Measurements from ENCODE around the gene PAXX. TPM values are rescaled to one million over a fixed set of nuclear protein-coding genes. Genes with fewer than 3 reads are reported as not detected.

Gene PAXX
- total RNA-seq, 1 experiment from 2014 or later: 64.0 TPM

GRCh38 chr9:136952876-136953770, 39.1 kb upstream of the PAXX start:
- H3K36me3 ChIP-seq (ENCODE audit: control insufficient read depth, insufficient read depth, low read length): no peaks in the 10 kb centered on the region; the same call in 1 of the 2 replicates
- H3K9me3 ChIP-seq (ENCODE audit: control insufficient read depth, insufficient read depth, low read depth, low read length): no peaks in the 10 kb centered on the region
- intact Hi-C loops (cut with micrococcal nuclease; ENCODE audit: unreplicated experiment) (no loop called here), in situ Hi-C loops (cut with HindIII; ENCODE audit: low pct_unique_long_range_greater_than_20kb, low sequenced_read_pairs) (no loop called here)
- H3K27me3 ChIP-seq (ENCODE audit: control insufficient read depth, insufficient read depth, low read length): no peaks in the 10 kb centered on the region
- ChIA-PET CTCF (interaction anchor here (0.6 kb wide), 1 partner anchor 12 kb away, joined by 8 read pairs; no protein-coding TSS in a partner anchor), POLR2A (no interaction called here)
- H3K27ac ChIP-seq (ENCODE audit: low read length): no peak overlapping the region
- H3K4me1 ChIP-seq (ENCODE audit: control insufficient read depth, insufficient read depth, low read length): peaks cover 8% of the 10 kb centered on the region
- H3K4me3 ChIP-seq (ENCODE audit: low read depth in 2 of 2, low read length in 2 of 2): no peak overlapping the region
- no TSS peak for BruUV-seq (replicated peaks)
- TF ChIP-seq TCF7L2 (IDR thresholded peaks at IDR 0.05; ENCODE audit: low read depth, low read length) (no peak), POLR2AphosphoS5 (IDR thresholded peaks at IDR 0.05; ENCODE audit: low read depth, low read length) (no peak), SIN3A (IDR thresholded peaks at IDR 0.05; ENCODE audit: borderline replicate concordance, insufficient read depth, low read depth, low read length) (no peak), CTCF (IDR thresholded peaks at IDR 0.05) (no peak)
- TF ChIP-seq, protein P1, sequence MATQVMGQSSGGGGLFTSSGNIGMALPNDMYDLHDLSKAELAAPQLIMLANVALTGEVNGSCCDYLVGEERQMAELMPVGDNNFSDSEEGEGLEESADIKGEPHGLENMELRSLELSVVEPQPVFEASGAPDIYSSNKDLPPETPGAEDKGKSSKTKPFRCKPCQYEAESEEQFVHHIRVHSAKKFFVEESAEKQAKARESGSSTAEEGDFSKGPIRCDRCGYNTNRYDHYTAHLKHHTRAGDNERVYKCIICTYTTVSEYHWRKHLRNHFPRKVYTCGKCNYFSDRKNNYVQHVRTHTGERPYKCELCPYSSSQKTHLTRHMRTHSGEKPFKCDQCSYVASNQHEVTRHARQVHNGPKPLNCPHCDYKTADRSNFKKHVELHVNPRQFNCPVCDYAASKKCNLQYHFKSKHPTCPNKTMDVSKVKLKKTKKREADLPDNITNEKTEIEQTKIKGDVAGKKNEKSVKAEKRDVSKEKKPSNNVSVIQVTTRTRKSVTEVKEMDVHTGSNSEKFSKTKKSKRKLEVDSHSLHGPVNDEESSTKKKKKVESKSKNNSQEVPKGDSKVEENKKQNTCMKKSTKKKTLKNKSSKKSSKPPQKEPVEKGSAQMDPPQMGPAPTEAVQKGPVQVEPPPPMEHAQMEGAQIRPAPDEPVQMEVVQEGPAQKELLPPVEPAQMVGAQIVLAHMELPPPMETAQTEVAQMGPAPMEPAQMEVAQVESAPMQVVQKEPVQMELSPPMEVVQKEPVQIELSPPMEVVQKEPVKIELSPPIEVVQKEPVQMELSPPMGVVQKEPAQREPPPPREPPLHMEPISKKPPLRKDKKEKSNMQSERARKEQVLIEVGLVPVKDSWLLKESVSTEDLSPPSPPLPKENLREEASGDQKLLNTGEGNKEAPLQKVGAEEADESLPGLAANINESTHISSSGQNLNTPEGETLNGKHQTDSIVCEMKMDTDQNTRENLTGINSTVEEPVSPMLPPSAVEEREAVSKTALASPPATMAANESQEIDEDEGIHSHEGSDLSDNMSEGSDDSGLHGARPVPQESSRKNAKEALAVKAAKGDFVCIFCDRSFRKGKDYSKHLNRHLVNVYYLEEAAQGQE (IDR thresholded peaks at IDR 0.05; ENCODE audit: insufficient read depth in 1 of 2, low read depth in 2 of 2, low read length in 1 of 2): no peak
- ATAC-seq: no peak
- DNase-seq (ENCODE audit: low read depth, low spot score): no peak

DNA sequence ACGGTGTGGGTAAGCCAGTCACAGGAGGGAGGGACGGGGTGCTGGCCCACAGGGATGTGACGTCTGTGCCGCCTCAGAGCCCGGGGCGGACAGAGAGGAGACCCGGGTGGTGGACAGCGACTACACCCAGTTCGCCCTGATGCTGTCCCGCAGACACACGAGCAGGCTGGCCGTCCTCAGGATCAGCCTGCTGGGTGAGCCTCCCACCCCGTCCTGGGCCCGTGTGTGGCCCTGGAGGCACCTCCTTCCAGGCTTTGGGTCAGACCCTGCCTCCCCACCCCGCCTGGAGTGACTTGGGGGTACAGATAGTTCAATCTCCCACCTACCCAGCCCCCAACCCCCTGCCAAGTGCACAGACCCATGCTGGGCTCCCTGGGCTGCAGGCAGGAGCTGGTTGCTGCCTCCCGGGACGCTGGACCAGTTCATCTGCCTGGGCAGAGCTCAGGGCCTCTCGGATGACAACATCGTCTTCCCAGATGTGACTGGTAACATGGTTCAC, 38.4 kb upstream of the PAXX start:
- Histone ChIP-seq H3K9me3 (ENCODE audit: control insufficient read depth, insufficient read depth, low read depth, low read length) (no peaks in the 10 kb centered on the region), H3K36me3 (ENCODE audit: control insufficient read depth, insufficient read depth, low read length) (no peaks in the 10 kb centered on the region; the same call in 1 of the 2 replicates), H3K27me3 (ENCODE audit: control insufficient read depth, insufficient read depth, low read length) (no peaks in the 10 kb centered on the region), H3K27ac (ENCODE audit: low read length) (no peak overlapping the region), H3K4me3 (ENCODE audit: low read depth in 2 of 2, low read length in 2 of 2) (no peak overlapping the region), H3K4me1 (ENCODE audit: control insufficient read depth, insufficient read depth, low read length) (peaks cover 6% of the 10 kb centered on the region)
- no peak for DNase-seq (ENCODE audit: low read depth, low spot score)
- intact Hi-C loops (cut with micrococcal nuclease; ENCODE audit: unreplicated experiment) (no loop called here), in situ Hi-C loops (cut with HindIII; ENCODE audit: low pct_unique_long_range_greater_than_20kb, low sequenced_read_pairs) (no loop called here)
- POLR2A ChIA-PET: interaction anchor here (0.5 kb wide), 1 partner anchor 82 kb away, joined by 12 read pairs; no protein-coding TSS in a partner anchor
- CTCF ChIA-PET: interaction anchor here (0.9 kb wide), 1 partner anchor 76 kb away, joined by 6 read pairs; no protein-coding TSS in a partner anchor
- no peak for ATAC-seq
- BruUV-seq (replicated peaks): no TSS peak
- TF ChIP-seq SIN3A (IDR thresholded peaks at IDR 0.05; ENCODE audit: borderline replicate concordance, insufficient read depth, low read depth, low read length): no peak
- TF ChIP-seq, protein P1 (IDR thresholded peaks at IDR 0.05; ENCODE audit: insufficient read depth in 1 of 2, low read depth in 2 of 2, low read length in 1 of 2): no peak
- TF ChIP-seq CTCF (IDR thresholded peaks at IDR 0.05): no peak
- no peak for TF ChIP-seq TCF7L2 (IDR thresholded peaks at IDR 0.05; ENCODE audit: low read depth, low read length)
- no peak for TF ChIP-seq POLR2AphosphoS5 (IDR thresholded peaks at IDR 0.05; ENCODE audit: low read depth, low read length)

All from Panc1 (cell line).